ENCODE measurements around the gene TBX4. TPM values are rescaled to one million over a fixed set of nuclear protein-coding genes. Genes with fewer than 3 reads are reported as not detected.
A peak's percentile ranks its signal among the peaks of the same experiment; 100 is the strongest.

TBX4 gene
- total RNA-seq, 4 donors from 2014 or later, result not detected

DNA sequence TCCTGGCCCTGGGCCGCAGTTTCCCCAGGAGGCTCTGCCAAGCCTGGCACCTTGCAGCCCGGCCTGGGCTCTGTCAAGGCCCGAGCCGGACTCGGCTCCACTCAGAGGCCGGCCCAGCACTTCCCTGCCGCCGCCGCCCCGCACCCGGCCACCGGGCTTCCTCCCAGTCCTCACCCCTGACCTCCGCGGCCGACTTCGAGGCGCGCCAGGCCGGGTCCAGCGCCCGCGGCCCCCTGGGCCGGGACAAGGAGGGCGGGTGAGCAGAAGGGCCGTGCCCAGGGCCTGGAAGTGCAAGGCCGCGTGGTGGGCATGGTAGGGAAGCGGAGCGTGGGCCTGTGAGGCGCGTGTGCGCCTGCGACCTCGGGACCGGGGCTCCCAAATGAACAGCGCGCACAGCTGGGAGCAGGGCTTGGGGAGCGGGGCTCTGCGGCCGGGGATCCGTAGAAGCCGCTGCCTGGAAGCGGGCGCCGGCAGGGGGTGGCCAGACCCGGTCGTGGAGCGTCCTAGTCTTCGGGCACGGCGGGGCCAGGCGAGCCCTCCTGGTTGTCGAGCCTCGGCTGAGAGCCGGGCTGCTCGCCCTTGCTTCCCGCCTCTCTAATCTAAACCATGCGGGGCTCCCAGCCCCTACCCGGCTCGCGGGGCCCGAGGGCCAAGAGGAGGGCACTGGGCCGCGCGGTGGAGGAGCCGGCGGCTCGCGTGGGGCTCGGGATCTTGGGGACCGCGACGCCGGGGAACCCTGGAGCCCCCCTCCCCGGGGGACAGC, 503 bp upstream of the TBX4 start:
- TF ChIP-seq, protein P1, sequence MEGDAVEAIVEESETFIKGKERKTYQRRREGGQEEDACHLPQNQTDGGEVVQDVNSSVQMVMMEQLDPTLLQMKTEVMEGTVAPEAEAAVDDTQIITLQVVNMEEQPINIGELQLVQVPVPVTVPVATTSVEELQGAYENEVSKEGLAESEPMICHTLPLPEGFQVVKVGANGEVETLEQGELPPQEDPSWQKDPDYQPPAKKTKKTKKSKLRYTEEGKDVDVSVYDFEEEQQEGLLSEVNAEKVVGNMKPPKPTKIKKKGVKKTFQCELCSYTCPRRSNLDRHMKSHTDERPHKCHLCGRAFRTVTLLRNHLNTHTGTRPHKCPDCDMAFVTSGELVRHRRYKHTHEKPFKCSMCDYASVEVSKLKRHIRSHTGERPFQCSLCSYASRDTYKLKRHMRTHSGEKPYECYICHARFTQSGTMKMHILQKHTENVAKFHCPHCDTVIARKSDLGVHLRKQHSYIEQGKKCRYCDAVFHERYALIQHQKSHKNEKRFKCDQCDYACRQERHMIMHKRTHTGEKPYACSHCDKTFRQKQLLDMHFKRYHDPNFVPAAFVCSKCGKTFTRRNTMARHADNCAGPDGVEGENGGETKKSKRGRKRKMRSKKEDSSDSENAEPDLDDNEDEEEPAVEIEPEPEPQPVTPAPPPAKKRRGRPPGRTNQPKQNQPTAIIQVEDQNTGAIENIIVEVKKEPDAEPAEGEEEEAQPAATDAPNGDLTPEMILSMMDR (IDR thresholded peaks at IDR 0.05), result no peak
- no peak for DNase-seq (ENCODE audit: low spot score)
- peak; percentile 30 for ATAC-seq (ENCODE audit: low FRiP score)

DNA sequence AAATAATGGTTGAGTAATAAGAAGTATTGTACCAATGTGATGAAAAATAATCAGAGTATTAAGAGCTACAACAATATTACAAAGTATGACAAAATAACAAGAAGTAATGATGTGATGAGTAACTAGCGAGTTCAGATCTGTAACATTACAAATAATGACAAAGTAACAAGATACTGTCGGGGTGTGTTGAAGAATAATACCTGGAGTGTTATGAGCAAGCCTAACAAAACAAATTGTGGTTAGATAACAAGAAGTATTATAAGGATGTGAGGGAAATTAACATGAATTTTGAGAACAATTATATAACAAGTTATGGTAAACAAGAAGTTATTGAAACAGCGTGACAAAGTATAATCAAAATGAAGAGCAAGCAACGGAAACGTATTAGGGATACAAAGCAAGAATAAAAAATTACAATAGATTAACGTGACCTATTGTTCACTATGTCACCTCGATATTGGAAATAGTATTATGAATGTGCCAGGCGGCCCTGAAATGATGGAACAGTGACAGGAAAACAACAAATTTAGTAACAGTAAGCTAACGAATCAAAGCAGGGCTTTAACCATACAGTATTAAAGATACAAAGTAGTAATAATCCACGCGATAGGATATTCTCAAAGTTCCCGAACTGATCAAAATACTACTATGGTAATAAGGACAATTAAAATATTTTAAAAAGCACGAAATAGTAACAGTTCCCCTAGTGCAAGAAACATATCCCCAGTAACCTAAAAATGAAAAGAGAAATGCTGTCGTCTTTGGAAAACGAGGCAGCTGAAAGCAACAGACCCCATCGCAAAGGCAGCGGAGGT, 1.6 kb downstream of the TBX4 start:
- TF ChIP-seq, protein P1 (IDR thresholded peaks at IDR 0.05), result no peak
- no peak for DNase-seq (ENCODE audit: low spot score)
- ATAC-seq (ENCODE audit: low FRiP score), result no peak

- DNase-seq (ENCODE audit: low spot score), result no peak
- ATAC-seq (ENCODE audit: low FRiP score), result no peak
- TF ChIP-seq, protein P1 (IDR thresholded peaks at IDR 0.05), result no peak
Measured at GRCh38 chr17:61454381-61455323, 2.4 kb downstream of the TBX4 start.

DNA sequence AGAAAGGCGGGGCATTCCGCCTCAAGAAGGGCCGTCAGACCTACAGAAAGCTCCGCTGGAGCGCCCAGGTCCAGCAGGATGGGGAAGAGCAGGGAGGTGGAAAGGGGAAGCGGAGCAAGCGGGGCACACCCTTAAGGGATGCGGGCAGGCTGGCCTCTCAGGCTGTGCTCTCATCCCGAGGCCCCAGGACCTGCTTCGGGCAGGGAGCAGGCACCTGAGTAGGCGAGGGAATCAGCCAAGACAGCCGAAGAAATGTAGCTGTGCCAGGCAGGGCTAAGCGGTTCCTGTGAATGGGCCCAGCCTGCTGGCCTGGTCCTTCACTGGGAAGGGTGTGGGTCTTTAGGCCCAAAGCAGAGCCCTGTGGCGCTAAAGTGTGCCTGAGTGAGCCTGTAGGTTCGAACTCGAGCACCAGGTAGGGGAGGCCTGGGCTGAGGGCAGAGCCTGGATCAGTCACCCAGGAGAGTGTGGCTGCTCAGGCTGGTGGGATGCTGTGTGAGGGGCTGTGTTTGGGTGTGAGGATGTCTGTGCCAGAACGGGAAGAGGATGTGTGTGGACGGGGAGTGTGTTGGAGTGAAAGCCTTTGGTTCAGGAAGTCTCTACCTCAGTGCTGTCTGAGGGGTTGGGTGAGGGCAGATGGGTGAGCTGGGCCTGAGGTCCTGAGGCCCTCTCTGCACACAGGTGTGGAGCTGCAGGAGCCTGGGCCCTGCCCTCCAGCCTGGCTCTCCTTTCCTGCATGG, 3.3 kb downstream of the TBX4 start:
- TF ChIP-seq, protein P1 (IDR thresholded peaks at IDR 0.05), result no peak
- no peak for DNase-seq (ENCODE audit: low spot score)
- no peak for ATAC-seq (ENCODE audit: low FRiP score)

- TF ChIP-seq, protein P1 (IDR thresholded peaks at IDR 0.05), result no peak
- DNase-seq (ENCODE audit: low spot score) (no peak), ATAC-seq (ENCODE audit: low FRiP score) (no peak)
Measured at GRCh38 chr17:61456061-61456681, 3.9 kb downstream of the TBX4 start.
